C1 segment of cervical spinal cord (tissue), 14 donors: ENCODE results near the gene ZNF654.

ENCODE experiments used
- DNase-seq, 14 donors: peaks; one replicate each; lab custom pipeline; 2025; lab: John Stamatoyannopoulos, UW

ZNF654 gene

GRCh38 chr3:88058581-88059379, at the start of gene ZNF654, which contains the start of gene CGGBP1:
ZNF654 (plus strand) TSS chr3:88059255; CDS start chr3:88059320, 65 bp downstream.
CGGBP1 (minus strand) TSS chr3:88059005; CDS start chr3:88055976, 3,029 bp downstream.
- peak; percentile 88 to 100 (median 97) for DNase-seq

DNA sequence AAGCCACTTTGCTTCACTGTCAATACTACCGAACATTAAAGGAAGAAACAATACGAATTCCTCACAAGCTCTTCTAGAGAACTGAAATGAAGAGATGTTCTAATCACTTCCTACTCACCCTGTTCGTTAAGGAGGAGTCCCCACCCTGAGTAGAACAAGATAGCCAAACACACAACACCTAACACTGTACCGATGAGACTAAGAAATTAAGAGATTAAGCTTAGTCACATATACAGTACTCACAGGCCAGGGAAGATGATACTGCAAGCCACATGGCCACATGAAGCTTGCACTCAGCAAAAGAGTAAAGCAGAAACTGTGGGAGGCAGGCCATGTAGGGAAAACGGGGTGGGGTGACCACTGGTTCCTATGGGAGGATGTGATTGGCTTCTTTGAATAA, 48.2 kb upstream of the ZNF654 start:
- DNase-seq = no peak

GRCh38 chr3:88013592-88013991, 45.5 kb upstream of the ZNF654 start:
- no peak for DNase-seq

DNA sequence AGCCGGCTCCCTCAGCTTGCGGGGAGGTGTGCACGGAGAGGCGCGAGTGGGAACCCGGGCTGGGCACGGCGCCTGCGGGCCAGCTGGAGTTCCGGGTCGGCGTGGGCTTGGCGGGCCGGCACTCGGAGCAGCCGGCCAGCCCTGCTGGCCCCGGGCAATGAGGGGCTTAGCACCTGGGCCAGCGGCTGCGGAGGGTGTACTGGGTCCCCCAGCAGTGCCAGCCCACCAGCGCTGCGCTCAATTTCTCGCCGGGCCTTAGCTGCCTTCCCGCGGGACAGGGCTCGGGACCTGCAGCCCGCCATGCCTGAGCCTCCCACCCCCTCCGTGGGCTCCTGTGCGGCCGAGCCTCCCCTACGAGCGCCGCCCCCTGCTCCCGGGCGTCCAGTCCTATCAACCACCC, 43.4 kb upstream of the ZNF654 start:
- peak in 1 of 14 donors; percentile 0 for DNase-seq

GRCh38 chr3:88019024-88019423, 40.0 kb upstream of the ZNF654 start:
- DNase-seq = no peak

GRCh38 chr3:88025001-88025552, 34.0 kb upstream of the ZNF654 start:
- DNase-seq = no peak

- no peak for DNase-seq
Observed at GRCh38 chr3:88028876-88029275, 30.2 kb upstream of the ZNF654 start.

DNA sequence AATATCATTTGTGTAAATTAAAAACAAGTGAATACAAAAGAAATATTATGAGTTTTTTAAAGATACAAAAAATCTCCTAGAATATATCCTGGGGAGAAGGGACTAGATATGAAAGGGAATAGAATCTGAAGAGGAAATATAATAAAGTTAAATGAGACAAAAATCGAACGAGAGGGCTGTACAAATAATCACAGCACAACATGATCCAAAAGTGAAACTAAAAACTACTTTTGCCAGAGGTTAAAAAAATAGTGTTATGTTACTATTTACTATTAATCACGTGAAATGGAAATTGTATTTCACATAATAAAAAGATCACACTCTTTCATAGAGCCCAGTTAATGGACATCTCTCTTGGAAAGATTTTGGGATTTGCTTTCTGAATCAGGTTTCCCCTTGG, 28.8 kb upstream of the ZNF654 start:
- no peak for DNase-seq

DNA sequence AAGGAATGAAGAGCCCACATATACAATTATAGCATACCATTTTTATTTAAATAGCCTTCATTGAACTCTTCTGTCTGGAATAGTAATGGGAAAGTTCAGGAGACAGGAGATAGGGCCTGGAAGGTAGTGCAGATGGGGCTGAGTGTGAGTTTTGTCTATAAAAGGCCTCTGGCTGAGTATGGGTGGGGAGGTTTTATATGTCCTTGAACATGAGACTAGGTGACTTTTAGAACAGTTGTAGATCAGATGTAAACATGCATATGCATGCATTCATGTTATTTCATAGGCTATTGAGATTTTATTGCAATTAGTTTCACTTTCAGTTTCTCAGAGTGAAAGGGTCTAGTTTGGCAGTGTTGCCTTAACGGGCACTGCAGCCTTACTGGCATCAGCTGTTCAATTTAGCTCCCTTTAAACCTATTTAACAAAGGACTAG, 27.4 kb upstream of the ZNF654 start:
- DNase-seq = peak in 3 of 14 donors; percentile 6 to 62 (median 30)

DNA sequence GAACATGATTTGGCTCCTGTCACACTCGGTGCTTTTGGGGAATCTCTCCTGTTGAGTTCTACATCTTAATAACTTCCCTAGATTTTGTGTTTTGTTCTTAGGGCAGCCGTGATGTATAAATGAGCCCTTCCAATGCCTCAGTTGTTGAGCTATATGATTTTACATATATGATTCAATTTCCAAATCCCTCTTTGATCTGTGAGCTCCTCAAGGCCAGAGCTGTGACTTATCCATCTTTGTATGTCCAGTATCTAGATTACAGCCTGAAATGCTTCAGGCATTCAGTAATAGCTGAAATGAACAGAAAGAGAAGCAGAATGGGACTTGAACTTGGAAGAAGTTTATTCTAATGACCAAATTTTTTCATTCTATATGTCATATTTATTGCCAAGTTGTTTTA, 26.8 kb upstream of the ZNF654 start:
- no peak for DNase-seq

DNA sequence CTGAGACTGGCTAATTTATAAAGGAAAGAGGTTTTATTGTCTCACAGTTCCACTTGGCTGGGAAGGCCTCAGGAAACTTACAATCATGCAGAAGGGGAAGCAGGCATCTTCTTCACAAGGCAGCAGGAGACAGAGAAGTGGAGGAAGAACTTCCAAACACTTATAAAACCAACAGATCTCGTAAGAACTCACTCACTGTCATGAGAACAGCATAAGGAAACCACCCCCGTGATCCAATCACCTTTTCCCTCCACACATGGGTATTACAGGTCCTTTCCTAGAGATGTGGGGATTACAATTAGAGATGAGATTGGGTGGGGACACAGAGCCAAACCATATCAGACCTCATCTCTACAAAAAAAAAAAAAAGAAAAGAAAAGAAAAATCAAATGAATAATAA, 26.0 kb upstream of the ZNF654 start:
- no peak for DNase-seq

GRCh38 chr3:88033808-88034207, 25.2 kb upstream of the ZNF654 start:
- no peak for DNase-seq

- DNase-seq = no peak
Observed at GRCh38 chr3:88034491-88035275, 24.4 kb upstream of the ZNF654 start.

GRCh38 chr3:88036221-88036620, 22.8 kb upstream of the ZNF654 start:
- no peak for DNase-seq

DNA sequence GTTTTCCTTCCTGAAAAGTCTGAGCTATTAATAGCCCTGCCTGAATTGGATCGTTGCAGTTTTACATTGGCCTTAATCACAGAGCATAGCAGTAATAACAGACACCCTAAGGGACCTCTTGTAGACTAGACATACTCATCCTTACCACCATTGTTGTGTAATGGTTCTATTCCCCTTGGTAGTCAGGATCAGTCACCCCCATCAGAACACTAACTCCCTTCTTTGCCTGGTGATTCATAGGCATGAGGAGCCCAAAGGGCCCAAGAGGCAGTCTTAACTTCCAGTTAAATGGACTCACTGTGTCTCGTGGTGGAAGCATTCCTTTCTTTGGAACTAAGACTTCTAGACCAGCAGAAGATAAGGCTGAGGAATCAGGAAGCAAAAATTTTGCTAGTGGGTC, 20.5 kb upstream of the ZNF654 start:
- no peak for DNase-seq

- DNase-seq = no peak
Observed at GRCh38 chr3:88040529-88040928, 18.5 kb upstream of the ZNF654 start.

GRCh38 chr3:88041005-88041404, 18.1 kb upstream of the ZNF654 start:
- no peak for DNase-seq

- DNase-seq = no peak
Observed at GRCh38 chr3:88044411-88044810, 14.6 kb upstream of the ZNF654 start.

GRCh38 chr3:88046766-88047165, 12.3 kb upstream of the ZNF654 start:
- DNase-seq = no peak

- DNase-seq = peak in 1 of 14 donors; percentile 19
Observed at GRCh38 chr3:88057630-88058305, 1.3 kb upstream of the ZNF654 start.

GRCh38 chr3:88058306-88058580, 812 bp upstream of the ZNF654 start:
- peak in 3 of 14 donors; percentile 51 to 69 (median 64) for DNase-seq
